Measurements from ENCODE around the gene OGDH.

OGDH gene

DNA sequence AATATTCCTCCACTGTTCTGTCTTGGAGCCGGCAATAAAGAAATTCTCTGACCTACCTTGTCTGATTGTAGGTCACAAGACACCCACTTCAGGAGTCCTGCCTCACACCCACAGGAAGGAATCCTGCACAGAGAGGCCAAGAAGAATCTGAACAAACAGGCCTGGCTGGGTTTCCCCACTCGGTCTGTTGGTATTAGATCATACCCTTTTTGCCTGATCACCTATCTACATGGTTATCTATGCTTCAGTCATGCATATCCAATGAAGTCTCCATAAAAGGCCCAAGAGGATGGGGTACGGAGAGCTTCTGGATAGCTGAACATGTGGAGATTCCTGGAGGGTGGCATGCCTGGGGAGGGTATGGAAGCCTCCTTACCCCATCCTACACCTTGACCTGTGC, 12.3 kb downstream of the OGDH start:
- no peak for DNase-seq

DNA sequence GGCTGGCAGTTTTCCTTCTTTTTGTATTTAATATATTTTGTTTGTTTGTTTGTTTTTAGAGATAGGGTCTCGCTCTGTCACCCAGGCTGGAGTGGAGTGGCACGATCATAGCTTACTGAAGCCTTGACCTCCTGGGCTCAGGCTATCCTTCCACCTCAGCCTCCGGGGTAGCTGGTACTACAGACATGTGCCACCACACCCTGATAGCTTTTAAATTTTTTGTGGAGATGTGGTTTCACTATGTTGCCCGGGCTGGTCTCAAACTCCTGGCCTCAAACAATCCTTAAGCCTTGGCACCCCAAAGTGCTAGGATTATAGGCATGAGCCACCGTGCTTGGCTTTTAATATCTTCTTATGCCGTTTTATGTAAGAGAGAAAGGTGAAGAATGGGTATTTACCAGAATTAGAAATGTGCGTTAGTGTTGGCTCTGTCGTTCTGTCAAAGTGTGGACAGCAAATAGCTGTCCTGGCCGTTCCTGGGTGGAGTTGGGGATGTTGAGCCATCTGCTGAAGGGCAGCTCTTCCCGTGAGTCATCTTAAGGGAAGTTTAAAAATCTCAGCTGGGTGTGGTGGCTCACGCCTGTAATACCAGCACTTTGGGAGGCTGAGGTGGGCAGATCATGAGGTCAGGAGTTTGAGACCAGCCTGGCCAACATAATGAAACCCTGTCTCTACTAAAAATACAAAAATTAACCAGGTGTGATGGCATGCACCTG, 14.8 kb downstream of the OGDH start:
- DNase-seq, result no peak

DNA sequence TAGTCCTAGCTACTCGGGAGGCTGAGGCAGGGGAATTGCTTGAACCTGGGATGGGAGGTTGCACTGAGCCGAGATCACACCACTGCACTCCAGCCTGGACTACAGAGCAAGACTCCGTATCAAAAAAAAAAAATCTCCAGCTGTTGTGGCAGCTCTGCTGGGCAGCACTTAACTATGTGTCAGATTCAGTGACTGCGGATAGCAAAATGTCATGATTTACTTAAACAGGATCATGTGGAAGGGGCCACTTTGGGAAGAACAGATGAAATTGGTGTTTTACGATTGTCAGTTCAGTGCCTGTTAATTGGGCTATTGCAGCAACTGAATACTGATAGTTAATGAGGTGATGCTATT, 15.3 kb downstream of the OGDH start:
- DNase-seq, result no peak

DNA sequence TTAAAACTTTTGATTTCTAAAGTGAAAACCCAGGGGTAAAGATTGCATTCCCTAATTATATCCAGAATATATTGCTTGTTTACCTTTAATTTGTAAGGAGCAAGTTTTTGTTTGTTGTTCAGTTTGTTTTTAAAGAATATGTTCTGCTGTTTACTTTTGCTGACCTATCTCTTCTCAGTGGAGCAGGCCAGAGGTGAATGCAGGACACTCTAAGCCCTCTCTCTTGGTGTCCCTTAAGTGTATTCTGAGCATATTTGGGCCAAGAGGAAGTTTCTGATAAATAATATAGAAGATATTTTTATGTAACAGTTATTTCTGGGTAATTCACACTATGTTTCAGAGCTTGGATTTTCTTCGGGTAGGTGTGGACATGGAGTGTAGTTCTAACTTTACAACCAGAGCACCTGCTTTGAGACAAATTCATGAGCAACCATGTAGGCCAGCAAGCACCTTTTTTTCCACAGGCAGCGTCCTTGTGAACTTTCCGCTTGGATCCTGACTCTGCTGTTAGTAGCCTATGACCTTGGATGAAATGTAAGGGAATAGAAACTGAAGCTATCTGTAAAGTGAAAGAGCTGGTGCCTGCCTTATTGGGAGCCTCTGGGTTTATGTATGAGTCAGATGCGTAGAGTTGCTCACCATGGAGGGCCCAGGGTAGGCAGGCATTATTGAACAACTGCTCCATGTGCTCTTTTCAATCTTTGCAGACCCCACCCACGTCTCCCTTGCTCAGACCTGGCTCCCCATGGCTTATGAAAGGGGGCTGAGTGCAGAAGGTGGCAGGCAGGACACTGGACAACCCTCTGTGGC, 16.1 kb downstream of the OGDH start:
- DNase-seq, result peak; percentile 48 to 58

DNA sequence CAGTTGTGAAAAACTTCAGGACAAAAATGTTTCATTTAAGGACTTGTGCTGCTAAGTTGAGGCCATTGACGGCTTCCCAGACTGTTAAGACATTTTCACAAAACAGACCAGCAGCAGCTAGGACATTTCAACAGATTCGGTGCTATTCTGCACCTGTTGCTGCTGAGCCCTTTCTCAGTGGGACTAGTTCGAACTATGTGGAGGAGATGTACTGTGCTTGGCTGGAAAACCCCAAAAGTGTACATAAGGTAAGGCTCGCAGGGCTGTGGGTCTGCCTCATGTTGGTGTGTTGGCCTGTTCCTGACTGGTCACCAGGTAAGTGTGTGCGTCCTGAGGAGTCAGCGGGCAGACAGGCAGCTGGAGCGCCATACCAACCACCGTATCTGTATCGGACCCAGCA, 17.9 kb downstream of the OGDH start:
- no peak for DNase-seq

DNA sequence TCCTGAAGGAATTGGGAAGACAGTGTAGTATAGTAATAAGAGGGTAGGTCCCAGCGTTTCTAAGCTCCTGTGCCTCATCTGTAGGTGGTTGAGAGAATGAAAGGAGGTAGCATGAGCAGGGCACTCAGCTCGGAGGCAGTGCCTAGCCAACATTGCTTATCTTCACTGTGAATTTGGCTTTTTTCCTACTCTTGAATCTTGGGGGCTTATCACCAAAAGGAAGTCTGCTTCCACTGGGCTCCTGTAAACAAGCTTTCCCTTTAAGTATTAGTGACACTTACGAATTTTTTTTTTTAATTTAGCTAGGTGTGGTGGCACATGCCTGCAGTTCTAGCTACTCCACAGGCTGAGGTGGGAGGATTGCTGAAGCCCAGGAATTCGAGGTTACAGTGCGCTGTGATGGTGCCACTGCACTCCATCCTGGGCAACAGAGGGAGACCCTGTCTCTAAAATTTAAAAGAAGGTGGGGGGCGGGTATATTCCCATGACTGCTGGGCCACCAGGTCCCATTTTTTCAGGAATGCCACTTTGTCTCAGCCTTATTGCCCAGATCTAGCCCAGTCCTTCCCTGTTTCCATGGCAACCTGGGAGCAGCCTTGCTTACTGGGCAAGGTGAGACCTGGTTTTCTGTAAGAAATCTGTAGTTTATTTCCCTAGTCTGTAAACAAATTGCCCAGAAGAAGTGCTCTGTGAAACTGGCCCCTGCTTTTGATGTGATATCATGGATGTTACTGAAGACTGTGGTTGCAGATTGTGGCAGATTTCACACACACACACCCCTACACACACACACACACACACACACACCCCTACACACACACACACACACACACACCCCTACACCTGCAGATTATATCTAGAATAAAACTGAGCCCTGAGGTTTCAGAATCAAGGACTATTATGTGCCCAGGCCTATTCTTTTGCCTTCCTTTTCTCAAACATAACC, 19.4 kb downstream of the OGDH start:
- DNase-seq, result no peak

DNA sequence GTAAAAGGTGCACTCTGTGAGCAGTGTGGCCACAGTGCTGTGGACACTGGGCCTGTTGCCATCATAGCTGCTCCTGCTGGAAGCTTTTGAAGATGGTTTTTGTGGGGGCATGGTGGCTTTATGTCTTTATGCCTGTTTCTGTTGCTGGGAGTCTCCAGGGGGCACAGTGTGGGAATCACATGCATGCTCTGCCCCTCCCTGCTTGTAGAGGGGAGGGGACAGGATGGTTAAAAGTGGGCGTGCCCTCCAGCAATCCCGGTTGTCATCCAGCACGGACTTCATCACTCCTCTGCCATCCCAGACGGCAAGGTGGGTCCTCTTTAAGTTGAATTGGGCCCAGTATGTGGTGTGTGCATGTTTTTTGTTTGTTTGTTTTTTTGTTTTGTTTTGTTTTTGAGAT, 20.2 kb downstream of the OGDH start:
- no peak for DNase-seq

DNA sequence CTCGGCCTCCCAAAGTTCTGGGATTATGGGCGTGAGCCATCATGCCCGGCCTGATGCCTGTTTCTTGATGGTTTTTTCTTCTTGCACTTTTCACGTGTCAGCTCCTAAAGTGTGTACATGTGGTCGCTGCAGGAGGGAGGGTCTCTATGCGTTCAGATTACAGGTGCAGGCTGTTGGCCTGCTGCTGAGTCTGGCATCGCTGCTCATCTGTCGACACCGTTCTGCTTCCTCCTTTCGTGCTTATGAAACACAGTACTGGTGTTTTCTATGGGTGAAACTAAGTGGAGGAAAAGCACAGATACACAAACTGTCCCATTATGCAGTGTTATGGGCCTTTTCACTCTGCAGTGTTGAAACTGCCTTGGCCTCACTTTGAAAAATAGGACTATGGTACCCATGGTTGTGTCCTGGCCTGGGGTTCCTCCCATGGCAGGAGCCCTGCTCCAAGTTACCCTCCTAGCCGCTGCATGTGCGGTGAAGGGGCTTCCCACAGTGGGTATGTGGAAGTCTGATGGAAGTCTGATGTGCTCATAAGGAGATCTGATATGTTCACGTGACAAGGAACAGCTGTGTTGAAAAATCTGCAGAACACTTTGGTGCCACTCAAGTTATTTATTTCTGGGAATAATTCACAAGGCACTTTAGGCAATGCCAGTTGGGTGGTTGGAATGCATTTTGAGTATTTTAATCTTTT, 23.5 kb downstream of the OGDH start:
- no peak for DNase-seq

DNA sequence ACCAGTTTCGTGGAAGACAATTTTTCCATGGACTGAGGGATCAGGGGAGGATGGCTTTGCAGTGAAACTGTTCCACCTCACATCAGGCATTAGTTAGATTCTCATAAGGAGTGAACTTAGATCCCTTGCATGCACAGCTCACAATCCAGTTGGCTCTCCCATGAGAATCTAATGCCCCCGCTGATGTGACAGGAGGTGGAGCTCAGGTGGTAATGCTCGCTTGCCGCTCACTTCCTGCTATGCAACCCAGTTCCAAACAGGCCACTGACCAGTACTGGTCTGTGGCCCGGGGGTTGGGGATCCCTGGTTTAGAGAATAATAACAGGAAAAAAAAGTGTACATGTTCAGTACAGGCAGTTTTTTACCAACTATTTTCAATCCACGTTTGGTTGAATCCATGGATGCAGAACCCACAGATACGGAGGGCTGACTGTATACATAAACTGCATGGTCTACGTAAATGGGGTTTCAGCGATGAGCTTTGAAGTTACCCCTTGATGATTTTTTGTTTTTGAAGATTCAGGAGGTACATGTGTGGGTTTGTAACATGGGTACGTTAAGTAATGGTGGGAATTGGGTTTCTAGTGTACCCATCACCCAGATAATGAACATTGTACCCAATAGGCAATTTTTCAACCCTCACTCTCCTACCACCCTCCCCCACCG, 24.5 kb downstream of the OGDH start:
- DNase-seq, result no peak

DNA sequence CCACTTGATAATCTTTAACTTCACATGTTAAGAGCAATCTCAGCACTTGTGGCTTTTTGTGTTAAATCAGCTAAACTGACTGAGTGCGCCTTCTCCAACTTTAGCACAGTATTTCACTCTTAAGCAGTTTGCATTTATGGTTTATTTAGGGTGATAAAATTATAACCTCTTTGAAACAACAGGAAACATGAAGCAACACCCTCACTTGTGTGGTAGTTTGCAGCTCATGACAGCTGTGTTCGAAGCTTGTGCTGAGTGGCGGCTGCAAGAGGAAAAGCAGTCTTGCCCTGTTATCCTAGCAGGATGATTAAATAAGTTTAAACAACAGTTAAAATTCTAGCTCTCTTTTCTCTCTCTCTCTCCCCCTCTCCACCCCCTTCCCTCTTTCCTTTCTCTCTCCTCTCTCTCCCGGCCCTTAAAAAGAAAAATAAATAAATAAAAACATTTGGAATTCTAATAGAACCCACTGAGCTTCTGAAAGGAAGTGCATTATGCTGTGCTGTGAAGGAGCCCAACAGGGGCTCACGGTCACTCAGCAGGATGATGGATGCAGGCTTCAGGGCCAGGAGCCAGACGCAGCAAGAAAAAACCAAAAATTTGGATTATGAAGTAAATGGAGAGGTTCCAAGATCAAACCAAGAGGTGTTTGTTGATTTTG, 25.2 kb downstream of the OGDH start:
- DNase-seq, result no peak

DNA sequence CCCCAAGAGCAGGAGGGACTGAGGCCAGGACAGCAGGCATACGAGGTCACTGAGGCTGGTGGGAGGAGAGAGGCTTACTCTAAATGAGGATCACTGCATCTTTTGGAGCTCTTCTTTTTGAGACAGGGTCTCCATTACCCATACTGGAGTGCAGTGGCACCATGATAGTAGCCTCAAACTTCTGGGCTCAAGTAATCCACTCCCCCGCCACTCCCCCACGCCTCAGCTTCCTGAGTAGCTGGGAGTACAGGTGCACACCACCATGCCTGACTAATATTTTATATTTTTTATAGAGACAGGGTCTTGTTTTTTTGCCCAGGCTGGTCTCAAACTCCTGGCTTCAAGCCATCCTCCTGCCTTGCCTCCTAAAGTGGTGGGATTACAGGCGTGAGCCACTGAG, 25.8 kb downstream of the OGDH start:
- DNase-seq, result no peak

DNA sequence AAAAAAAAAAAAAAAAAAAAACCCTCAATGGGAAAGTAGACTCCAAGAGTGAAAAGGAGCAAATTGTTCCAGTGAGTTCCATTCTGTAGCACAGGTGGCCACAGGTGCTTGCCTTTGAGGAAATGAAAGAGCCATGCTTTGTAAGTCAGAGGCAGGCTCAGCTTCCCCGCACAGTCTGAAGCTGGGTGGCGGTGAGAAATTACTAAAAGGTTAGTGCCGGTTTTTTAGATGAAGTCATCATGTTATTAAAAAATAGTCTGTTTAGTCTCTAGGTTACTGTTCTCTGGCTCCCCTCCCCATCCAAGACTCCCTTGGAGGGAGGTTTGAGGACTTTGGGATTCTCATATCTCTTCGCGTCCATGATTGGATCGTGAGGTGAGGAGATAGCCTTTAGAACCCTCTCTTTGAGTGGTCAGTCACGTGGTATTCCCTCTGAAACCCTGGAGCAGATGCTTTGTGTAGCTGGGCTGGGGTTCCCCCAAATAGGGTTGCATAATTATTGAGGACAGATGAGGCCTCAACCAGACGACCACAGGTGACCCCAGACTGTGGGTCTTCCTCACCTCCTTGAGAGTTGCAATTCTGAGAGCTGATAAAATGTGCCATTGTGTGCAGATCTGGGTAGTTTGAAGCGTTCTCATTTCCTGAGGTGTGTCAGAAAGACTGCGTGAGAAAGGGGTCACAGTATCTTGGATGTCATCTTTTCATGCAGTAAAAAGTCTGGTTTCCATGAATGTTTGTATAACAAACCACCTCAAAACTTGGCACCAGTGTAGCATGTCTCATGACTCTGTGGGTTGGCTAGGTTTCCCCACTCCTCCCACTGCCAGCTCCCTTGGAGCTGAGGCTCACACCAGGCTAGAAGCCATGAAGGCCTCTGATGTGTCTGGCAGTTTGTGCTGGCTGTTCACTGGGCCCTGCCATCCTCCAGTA, 27.1 kb downstream of the OGDH start:
- DNase-seq, result peak; percentile 50 to 68

DNA sequence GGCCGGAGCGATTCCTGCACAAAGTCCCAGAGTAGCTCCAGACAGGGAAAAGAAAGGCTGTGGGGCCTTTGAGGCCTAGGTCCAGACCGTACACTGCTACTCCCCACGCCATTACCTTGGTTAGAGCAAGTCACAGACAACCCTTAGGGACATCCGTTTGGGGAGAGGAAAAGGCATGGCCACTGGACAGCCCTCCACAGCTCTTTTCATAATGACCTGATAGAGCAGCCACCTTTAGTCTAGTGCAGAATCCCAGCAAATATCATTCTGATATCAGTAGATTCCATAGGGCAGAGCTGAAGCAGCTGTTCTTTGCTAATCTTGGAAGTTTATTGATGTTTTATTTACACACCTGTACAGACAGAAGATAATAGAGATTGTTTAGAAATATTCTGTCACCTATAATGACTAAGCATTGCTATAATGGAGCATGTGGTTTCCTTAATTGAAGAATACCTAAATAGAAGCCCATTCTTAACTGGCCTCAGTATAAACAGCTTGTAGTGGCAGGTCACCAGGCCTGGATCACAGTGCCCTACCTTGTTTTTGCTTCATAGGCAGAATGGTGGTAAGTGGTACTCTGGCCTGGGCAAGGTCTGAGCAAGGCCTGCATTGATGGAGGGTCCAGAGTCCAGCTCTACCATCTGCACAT, 27.9 kb downstream of the OGDH start:
- DNase-seq, result no peak

DNA sequence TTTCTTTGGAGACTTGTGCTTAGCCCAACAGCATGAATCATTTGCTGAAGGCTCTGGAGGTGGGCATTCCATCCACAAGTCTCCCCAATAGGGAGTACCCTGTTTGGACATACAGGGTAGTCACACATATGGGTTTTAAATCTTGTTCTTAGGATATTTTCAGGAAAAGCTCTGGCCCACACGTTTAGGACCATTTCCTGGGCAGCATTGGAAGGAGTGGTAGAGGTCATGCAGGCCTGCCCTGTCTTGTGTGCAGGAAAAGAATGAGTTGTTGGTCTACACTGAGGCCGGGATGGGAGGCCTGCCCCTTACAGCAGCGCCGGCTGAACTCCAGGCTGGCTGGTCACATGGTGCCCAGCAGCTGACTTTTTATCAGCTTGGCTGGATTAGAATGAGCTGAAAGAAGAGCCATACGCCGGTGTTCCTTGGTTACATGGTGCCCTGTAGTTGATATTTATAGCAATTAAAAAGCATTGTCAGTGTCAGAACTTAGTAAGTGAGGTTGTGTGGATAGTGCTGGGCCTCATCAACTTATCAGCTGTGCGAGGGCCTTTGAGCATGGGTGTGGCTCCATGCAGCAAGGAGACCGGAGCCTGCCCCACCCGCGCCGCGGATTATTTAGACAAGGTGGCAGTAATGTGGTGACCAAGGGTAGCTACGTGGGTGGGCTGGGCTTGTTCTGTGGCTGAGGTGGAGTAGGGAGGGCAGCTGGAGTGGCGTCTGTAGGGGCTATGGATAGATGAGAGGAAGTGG, 28.6 kb downstream of the OGDH start:
- no peak for DNase-seq

DNA sequence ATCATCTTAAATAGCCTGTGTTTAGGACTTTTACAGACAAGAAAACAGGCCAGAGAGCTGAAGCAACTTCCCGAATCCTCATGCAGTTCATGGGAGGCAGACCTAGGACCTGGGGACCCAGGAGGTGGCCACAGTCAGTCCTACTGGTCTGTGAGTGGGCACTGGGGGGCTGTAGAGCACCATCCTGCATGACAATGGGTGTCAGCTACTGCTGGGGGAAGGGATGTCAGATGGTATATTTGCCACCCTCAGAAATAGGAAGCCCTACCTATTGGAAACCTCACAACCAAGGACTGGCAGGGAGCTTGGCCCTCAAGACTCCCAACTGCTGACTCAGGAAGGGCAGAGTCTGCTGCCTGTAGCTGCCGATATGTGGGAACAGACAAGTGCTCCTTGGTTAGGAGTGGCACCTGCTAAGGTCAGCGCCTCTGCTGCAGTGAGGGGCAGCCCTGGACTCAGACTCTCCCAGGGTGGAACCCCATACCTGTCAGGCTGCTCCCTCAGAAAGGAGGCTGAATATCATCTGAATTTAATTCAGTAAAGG, 29.7 kb downstream of the OGDH start:
- DNase-seq, result no peak

DNA sequence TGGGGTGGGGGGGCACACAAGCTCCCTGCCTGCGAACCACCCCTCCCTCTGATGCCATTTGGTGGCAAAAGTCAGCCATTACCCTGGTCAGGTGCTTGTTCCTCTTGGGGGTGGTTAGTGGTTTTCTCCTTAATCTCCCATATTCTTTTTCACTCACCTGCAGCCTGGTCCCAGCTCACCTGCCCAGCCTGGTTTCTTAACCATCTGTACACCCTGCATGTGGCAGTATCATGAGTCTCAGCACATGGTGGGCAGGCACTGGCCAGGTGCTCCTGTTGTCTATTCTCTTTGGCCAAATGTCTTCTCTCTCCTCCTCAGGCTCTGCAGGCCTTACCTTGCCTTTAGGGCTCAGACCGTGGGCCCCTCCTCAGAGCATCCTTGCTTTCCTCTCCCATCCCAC, 30.5 kb downstream of the OGDH start:
- DNase-seq, result no peak

DNA sequence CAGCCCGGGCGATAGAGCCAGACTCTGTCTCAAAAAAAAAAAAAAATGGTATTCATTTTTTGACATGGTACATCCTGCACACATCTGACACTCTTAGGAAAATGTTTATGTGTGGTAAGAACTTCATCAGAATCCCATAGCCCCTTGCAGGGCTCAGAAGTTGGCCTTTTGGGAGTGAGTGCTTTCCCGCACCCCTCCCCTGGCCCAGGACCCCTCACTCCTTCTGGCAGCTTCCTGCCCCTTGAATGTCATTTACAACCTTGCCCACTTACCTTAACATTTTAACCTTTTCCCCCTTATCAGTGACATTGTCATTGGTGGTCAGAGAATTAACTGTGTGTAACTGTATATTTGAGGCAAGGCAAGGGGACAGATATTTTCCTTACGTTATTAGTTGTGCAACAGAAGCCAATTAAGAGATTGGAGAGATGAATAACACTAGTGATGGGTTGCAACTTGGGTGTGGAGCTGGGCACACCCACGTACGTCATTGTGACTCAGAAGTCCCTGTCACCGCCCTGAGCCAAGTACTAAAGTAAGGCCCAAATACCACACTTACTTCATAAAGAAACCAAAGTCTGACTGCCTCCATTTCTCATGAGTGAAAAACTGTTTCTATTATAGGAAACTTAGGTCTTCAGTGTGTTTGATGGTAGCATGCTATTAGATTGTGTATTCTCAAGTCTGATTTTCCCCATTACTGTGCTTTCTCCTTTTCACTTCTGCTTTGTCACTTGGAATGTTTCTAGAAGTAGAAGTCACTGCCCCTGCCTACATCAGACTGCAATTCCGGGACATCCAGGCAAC, 31.6 kb downstream of the OGDH start:
- DNase-seq, result peak; percentile 77

Measured in stimulated activated CD4-positive, alpha-beta T cell treated with anti-CD3 and anti-CD28 coated beads, Interleukin-2, amount 100 ng/mL, for 24 hours (primary cell).